Neutrophil (primary cell): ENCODE measurements around the gene IFI6.
A peak's percentile ranks its signal among the peaks of the same experiment; 100 is the strongest.

Source experiments
- H3K27ac ChIP-seq: fragments of 200-600 bp; sonication (generic); 2 replicates; pipeline ENCODE4 v1.5.1; 2016; ENCODE audit warnings: mild to moderate bottlenecking, moderate library complexity
- H3K27me3 ChIP-seq: fragments of 200-600 bp; sonication (generic); 2 replicates; pipeline ENCODE4 v1.6.0; 2016; ENCODE audit warnings: mild to moderate bottlenecking
- H3K36me3 ChIP-seq: fragments of 200-600 bp; sonication (generic); 2 replicates; pipeline ENCODE4 v1.5.1; 2017
- H3K4me1 ChIP-seq, 2 experiments: fragments of 200-600 bp in 1 of 2; sonication (generic) in 1 of 2; 1 replicate in 1 of 2; 2 replicates in 1 of 2; pipeline versions ENCODE4 v1.5.1 to v1.6.1; 2013 to 2016; ENCODE audit warnings: low read depth in 1 of 2, low read length in 1 of 2, mild to moderate bottlenecking in 1 of 2, moderate library complexity in 1 of 2; ENCODE audit not compliant: control insufficient read depth in 1 of 2, insufficient read depth in 1 of 2
- H3K4me3 ChIP-seq, 2 experiments: fragments of 200-600 bp in 1 of 2; sonication (generic) in 1 of 2; 1 replicate in 1 of 2; 2 replicates in 1 of 2; pipeline ENCODE4 v1.5.1; 2013 to 2016; ENCODE audit warnings: low read depth in 1 of 2, low read length in 1 of 2, mild to moderate bottlenecking in 1 of 2, moderate library complexity in 1 of 2
- H3K9me3 ChIP-seq: fragments of 200-600 bp; sonication (generic); 2 replicates; pipeline ENCODE4 v1.5.1; 2016
- TF ChIP-seq, protein P1 (sequence below): fragments of 200-600 bp; sonication (generic); IDR thresholded peaks from 2 replicates; pipeline ENCODE4 v1.5.1; 2016; ENCODE audit warnings: antibody characterized with exemption

IFI6 gene

DNA sequence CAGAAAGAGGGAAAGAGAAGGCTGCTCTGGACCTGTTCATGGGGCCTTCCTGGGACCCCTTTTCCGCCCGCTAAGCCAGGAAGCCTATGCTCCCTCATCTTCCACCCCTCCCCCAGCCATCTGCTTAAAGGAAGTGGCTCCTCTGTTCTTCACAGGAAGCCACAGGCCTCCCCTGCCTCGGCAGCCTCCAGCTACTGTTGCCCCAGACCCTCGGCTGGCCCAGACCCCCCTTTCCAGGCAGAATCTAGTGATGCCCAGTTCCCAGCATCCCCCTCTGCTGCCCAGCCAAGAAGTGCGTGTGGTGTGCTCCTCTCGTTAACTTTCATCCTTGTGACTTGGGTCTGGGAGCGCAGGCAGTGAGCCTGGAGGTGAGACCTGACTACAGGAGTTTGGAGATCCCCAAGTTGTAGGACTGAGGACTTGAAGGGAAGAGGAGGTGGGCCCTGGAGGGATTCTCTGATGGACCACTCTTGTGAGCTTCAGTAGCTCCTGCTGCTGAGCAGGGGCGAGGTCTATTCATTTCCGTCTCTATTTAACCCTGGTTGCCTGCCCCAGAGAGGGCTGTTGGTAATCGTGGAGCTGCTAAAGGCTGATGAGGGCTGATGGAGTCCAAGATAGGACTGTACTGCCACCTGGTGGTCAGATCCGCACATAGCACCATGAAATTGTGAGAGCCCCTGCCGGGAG lies 9.1 kb downstream of the IFI6 start:
- TF ChIP-seq, protein P1, sequence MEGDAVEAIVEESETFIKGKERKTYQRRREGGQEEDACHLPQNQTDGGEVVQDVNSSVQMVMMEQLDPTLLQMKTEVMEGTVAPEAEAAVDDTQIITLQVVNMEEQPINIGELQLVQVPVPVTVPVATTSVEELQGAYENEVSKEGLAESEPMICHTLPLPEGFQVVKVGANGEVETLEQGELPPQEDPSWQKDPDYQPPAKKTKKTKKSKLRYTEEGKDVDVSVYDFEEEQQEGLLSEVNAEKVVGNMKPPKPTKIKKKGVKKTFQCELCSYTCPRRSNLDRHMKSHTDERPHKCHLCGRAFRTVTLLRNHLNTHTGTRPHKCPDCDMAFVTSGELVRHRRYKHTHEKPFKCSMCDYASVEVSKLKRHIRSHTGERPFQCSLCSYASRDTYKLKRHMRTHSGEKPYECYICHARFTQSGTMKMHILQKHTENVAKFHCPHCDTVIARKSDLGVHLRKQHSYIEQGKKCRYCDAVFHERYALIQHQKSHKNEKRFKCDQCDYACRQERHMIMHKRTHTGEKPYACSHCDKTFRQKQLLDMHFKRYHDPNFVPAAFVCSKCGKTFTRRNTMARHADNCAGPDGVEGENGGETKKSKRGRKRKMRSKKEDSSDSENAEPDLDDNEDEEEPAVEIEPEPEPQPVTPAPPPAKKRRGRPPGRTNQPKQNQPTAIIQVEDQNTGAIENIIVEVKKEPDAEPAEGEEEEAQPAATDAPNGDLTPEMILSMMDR, result peak; percentile 93
- Histone ChIP-seq H3K9me3 (no peaks in the 10 kb centered on the region), H3K27ac (peak overlapping the region; percentile 85), H3K4me1 (peaks cover 37 to 39% of the 10 kb centered on the region in 2 experiments), H3K27me3 (no peaks in the 10 kb centered on the region), H3K4me3 (peak overlapping the region; percentile 18 to 38), H3K36me3 (peaks cover 15% of the 10 kb centered on the region)

DNA sequence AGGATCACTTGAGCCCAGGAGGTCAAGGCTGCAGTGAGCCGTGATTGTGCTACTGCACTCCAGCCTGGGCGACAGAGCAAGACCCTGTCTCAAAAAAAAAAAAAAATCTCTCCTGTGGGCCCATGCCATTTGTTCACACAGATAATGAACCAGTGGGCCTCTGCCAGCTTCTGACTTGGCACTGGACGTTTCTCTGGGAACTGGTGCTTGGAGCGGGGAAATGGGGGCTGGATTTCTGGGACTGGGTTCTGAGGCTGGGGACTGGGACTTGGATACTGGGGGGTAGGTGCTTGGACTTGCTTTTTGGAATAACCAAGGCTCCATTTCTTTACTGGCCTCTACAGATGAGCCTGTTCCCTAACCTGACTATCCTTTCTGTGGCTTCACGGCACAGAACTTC lies 9.7 kb downstream of the IFI6 start:
- no peaks in the 10 kb centered on the region for H3K9me3 ChIP-seq
- no peaks in the 10 kb centered on the region for H3K27me3 ChIP-seq
- H3K4me1 ChIP-seq, result peaks cover 37 to 39% of the 10 kb centered on the region in 2 experiments
- H3K36me3 ChIP-seq, result peaks cover 9% of the 10 kb centered on the region
- H3K4me3 ChIP-seq, result no peak overlapping the region
- peak overlapping the region; percentile 85 for H3K27ac ChIP-seq
- TF ChIP-seq, protein P1, result no peak

DNA sequence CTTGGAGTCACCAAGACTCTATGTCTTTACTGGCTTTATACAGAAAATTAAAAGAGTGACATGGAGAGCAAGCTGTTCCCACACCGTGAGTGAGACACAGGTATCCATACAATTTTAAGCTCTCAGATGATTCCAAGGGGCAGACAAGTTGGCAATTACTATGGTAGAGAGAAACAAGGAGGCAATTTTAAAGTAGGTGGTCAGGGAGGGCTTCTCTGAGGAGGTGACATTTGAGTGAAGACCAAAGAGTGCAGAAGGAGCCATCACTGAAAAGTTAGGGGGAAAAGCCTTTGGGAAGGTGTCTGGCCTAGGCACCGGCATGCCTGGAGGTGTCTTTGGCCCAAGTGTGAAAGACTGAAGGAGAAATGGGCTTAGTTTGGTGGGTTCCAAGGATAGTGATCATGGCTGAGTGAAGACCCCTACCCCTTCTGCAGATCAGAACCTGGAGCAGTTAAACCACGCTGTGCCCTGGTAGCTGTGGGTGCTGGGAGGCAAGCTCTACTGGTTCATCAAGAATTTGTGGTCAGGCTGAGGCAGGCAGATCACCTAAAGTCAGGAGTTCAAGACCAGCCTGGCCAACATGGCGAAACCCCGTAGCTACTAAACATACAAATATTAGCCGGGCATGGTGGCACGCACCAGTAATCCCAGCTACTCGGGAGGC lies 10.4 kb downstream of the IFI6 start:
- TF ChIP-seq, protein P1, result no peak
- Histone ChIP-seq H3K9me3 (no peaks in the 10 kb centered on the region), H3K36me3 (peaks cover 7% of the 10 kb centered on the region), H3K4me3 (no peak overlapping the region), H3K27me3 (no peaks in the 10 kb centered on the region), H3K27ac (peak overlapping the region; percentile 90), H3K4me1 (peaks cover 40 to 41% of the 10 kb centered on the region in 2 experiments)

DNA sequence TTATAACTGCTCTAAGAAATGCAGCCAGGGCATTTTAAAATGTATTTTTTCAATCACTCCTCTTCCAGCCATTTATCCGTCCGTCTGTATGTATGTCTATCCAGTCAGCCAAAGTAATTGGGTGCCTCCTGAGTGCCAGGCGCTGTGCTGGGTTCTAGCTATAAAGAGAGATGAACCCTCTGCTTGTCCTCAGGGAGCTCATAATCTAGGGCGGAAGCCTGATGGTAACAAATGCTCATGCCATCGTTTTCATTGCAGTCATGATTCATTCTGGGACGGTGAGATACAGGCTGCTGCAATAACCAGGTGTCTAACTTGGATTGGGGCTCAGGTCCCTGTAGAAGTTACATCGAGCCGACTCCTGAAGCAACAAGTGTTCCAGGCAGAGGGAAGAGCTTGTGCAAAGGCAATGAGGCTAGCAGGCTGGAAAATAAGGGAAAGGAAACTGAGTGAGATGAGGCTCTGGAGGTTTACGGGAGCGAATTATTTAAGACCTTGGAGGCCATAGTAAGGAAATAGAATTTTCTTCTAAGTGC lies 11.6 kb downstream of the IFI6 start:
- H3K27me3 ChIP-seq, result no peaks in the 10 kb centered on the region
- TF ChIP-seq, protein P1, result no peak
- H3K36me3 ChIP-seq, result no peaks in the 10 kb centered on the region
- H3K9me3 ChIP-seq, result no peaks in the 10 kb centered on the region
- peaks cover 51 to 53% of the 10 kb centered on the region in 2 experiments for H3K4me1 ChIP-seq
- peak overlapping the region; percentile 90 for H3K27ac ChIP-seq
- H3K4me3 ChIP-seq, result peak overlapping the region; percentile 60 to 75

DNA sequence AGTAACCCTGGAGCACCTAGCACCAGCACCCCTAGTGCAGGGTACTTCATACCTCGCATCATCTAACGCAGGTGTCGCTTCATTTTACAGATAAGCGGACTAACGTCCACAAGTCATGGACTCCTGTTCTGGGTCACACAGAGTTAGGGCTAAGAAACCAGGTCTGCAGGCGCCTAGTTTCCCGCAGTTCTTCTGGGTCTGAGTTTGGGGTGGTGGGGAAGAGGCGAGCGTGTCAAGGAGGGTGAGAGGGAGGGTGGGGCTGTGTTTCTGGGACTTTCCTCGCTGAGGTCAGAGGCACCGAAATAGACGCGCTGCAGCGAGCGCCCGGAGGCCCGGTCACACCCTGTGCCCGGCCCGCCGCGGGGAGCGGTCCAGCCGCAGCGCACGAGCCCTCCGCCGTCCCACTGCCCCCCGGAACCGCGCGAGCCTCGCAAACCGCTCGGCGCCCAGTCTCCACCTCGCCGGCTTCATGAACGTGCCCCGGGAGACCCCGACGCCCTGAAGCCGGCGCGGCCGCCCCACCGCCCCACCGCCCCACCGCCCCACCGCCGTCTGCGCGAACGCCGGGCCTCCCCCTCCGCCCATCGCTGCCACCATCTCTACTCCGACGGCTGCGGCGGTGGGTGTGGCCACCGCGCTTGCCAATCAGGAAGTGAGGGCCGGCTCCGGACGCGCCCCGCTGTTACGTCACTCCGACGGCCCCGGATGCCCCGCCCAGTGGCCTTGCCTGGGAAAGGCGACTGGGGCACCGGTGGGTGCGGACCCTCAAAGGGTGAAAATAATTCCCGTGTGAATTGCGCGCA lies 12.3 kb downstream of the IFI6 start:
- Histone ChIP-seq H3K9me3 (no peaks in the 10 kb centered on the region), H3K36me3 (no peaks in the 10 kb centered on the region), H3K27me3 (no peaks in the 10 kb centered on the region), H3K4me1 (peaks cover 56 to 58% of the 10 kb centered on the region in 2 experiments), H3K27ac (peak overlapping the region; percentile 90), H3K4me3 (peak overlapping the region; percentile 60 to 75)
- TF ChIP-seq, protein P1, result peak; percentile 46
